Astrocyte (in vitro differentiated cells and primary cell): Measurements from ENCODE around the gene PPP1CC.

ENCODE experiments used
- CTCF ChIP-seq: IDR thresholded peaks from 2 replicates; pipeline ENCODE4 v1.5.1; 2011; ENCODE audit warnings: low read depth, mild to moderate bottlenecking, inconsistent platforms, low read length, moderate library complexity; ENCODE audit not compliant: insufficient read depth
- EZH2 ChIP-seq: IDR thresholded peaks from 2 replicates; pipeline ENCODE4 v1.6.1; 2012; ENCODE audit warnings: mild to moderate bottlenecking, low read length, inconsistent platforms; ENCODE audit not compliant: insufficient read depth

GRCh38 chr12:110683888-110684287 is 58.8 kb downstream of the PPP1CC start:
- TF ChIP-seq CTCF (no peak), EZH2 (no peak)
